ENCODE data around the gene SEM1. TPM values are rescaled to one million over a fixed set of nuclear protein-coding genes. Genes with fewer than 3 reads are reported as not detected.
"Not testable (repeated sequence)": the region's sequence is repeated elsewhere in the genome, so short reads cannot be mapped to it uniquely, and the experiment has no call there.

SEM1 gene
- total RNA-seq, 1 donor from 2014 or later, result 17.2 TPM

DNA sequence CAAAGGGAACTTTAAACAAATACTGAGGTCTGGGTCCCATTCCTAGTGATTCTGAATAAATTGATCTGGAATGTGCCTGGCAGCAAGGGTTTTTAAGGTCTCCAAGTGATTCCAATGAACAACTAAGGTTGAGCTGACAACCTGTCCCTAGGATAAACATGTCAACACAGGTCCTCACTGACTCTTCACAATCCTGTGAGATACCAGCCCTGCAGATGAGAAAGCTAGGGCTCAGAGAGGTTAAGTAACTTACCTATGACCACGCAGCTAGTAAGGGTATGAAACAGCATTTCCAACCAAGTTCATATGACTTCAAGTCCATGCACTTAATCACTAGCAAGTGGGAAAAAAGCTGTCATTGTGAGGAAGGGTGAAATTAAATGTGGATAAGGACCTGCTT, 44.0 kb downstream of the SEM1 start:
- Histone ChIP-seq H3K27ac (no peak overlapping the region), H3K4me3 (no peak overlapping the region), H3K36me3 (no peaks in the 10 kb centered on the region), H3K9me3 (no peaks in the 10 kb centered on the region), H3K4me1 (peaks cover 3% of the 10 kb centered on the region), H3K27me3 (no peaks in the 10 kb centered on the region)
- TF ChIP-seq POLR2AphosphoS5 (IDR thresholded peaks at IDR 0.05; ENCODE audit: insufficient read depth in 1 of 2, low read depth in 1 of 2), result no peak
- TF ChIP-seq POLR2A (IDR thresholded peaks at IDR 0.05), result no peak
- TF ChIP-seq, protein P1, sequence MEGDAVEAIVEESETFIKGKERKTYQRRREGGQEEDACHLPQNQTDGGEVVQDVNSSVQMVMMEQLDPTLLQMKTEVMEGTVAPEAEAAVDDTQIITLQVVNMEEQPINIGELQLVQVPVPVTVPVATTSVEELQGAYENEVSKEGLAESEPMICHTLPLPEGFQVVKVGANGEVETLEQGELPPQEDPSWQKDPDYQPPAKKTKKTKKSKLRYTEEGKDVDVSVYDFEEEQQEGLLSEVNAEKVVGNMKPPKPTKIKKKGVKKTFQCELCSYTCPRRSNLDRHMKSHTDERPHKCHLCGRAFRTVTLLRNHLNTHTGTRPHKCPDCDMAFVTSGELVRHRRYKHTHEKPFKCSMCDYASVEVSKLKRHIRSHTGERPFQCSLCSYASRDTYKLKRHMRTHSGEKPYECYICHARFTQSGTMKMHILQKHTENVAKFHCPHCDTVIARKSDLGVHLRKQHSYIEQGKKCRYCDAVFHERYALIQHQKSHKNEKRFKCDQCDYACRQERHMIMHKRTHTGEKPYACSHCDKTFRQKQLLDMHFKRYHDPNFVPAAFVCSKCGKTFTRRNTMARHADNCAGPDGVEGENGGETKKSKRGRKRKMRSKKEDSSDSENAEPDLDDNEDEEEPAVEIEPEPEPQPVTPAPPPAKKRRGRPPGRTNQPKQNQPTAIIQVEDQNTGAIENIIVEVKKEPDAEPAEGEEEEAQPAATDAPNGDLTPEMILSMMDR (IDR thresholded peaks at IDR 0.05), result no peak
- no peak for DNase-seq (ENCODE audit: extremely low spot score in 2 of 2)
- intact Hi-C loops (cut with DNase I), result no loop called here

DNA sequence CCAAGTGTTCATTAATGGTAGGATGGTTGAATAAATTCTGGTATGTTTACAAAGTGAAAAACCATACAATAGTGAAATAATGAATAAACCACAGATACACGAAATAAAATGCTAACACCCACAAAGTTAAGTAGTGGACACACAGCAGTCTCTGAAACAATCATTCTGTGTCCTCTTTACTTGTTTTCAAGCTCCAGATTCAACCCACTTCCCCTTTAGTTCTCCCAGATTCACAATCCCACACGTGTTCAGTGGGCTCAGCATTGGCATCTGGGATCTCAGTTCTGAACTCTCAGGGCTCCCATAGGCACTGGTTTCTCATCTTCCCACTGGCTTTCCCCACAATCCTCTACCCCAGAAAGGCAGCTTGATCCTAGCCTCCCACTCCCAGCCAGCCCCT, 44.9 kb downstream of the SEM1 start:
- Histone ChIP-seq H3K4me3 (no peak overlapping the region), H3K9me3 (no peaks in the 10 kb centered on the region), H3K36me3 (no peaks in the 10 kb centered on the region), H3K27me3 (no peaks in the 10 kb centered on the region), H3K27ac (no peak overlapping the region), H3K4me1 (no peaks in the 10 kb centered on the region)
- intact Hi-C loops (cut with DNase I), result no loop called here
- no peak for DNase-seq (ENCODE audit: extremely low spot score in 2 of 2)
- TF ChIP-seq, protein P1 (IDR thresholded peaks at IDR 0.05), result no peak
- no peak for TF ChIP-seq POLR2AphosphoS5 (IDR thresholded peaks at IDR 0.05; ENCODE audit: insufficient read depth in 1 of 2, low read depth in 1 of 2)

DNA sequence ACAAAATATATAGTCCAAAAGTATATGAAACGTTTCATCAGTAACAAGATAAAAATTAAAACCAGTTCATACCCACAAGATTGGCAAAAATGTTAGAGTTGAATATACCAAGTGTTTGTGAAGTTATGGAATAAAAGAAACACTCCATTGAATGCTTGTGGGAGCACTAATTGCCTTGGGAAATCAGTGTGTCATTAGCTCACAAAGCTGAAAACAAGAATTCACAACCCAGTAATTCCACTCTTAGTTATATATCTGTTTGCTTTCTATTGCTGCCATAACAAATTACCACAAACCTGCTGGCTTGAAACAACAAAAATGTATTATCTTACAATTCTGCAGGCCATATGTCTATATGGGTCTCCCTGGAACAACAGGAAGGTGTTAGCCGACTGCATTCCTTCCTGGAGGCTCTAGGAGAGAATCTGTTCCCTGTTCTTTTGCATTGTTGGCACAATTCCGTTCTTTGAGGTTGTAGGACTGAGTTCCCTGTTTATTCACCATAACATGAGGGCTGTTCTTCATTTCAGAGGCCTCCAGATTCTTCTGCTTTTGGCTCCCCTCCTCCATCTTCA, 45.7 kb downstream of the SEM1 start:
- no peak for TF ChIP-seq POLR2AphosphoS5 (IDR thresholded peaks at IDR 0.05; ENCODE audit: insufficient read depth in 1 of 2, low read depth in 1 of 2)
- TF ChIP-seq, protein P1 (IDR thresholded peaks at IDR 0.05), result no peak
- no peak for TF ChIP-seq POLR2A (IDR thresholded peaks at IDR 0.05)
- Histone ChIP-seq H3K36me3 (no peaks in the 10 kb centered on the region), H3K27ac (no peak overlapping the region), H3K9me3 (no peaks in the 10 kb centered on the region), H3K27me3 (no peaks in the 10 kb centered on the region), H3K4me3 (no peak overlapping the region), H3K4me1 (no peaks in the 10 kb centered on the region)
- DNase-seq (ENCODE audit: extremely low spot score in 2 of 2), result no peak
- intact Hi-C loops (cut with DNase I), result no loop called here

DNA sequence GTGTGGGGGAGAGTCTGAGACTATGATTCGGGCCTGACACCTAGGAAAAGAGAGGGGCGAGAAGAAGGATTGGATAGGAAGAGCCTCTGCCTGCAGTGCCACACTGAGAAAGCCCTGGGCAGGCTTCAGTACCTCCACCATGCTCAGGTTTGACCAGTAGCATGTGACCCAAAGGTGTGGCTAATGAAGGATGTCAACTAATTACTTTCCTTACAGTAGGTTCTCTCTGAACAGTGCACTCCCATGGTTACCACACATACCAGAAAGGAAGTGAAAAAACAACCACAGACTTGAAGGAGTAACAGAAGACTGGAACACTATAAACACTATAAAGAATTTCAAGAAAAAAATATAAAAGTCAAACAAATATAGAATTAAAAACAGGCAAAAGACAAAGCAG, 46.2 kb downstream of the SEM1 start:
- Histone ChIP-seq H3K27me3 (no peaks in the 10 kb centered on the region), H3K9me3 (no peaks in the 10 kb centered on the region), H3K4me1 (no peaks in the 10 kb centered on the region), H3K27ac (no peak overlapping the region), H3K36me3 (no peaks in the 10 kb centered on the region), H3K4me3 (no peak overlapping the region)
- no peak for DNase-seq (ENCODE audit: extremely low spot score in 2 of 2)
- TF ChIP-seq POLR2A (IDR thresholded peaks at IDR 0.05) (no peak), POLR2AphosphoS5 (IDR thresholded peaks at IDR 0.05; ENCODE audit: insufficient read depth in 1 of 2, low read depth in 1 of 2) (no peak)
- TF ChIP-seq, protein P1 (IDR thresholded peaks at IDR 0.05), result no peak
- intact Hi-C loops (cut with DNase I), result no loop called here

DNA sequence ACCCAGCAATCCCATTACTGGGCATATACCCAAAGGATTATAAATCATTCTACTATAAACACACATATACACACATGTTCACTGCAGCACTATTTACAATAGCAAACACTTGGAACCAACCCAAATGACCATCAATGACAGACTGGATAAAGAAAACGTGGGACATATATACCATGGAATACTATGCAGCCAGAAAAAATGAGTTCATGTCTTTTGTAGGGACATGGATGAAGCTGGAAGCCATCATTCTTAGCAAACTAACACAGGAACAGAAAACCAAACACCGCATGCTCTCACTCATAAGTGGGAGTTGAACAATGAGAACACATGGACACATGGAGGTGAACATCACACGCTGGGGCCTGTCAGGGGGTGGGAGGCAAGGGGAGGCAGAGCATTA, 47.5 kb downstream of the SEM1 start:
- H3K4me1 ChIP-seq; DNase-seq (ENCODE audit: extremely low spot score in 2 of 2); H3K4me3 ChIP-seq; H3K9me3 ChIP-seq; H3K36me3 ChIP-seq; H3K27me3 ChIP-seq; intact Hi-C loops (cut with DNase I); H3K27ac ChIP-seq: not testable (repeated sequence)
